HepG2 (cell line): ENCODE results near the gene EPHA3. TPM values are rescaled to one million over a fixed set of nuclear protein-coding genes. Genes with fewer than 3 reads are reported as not detected.

Source experiments
- ATAC-seq: fragments of 200-7000 bp; cut with Tn5 transposase; 3 replicates; pipeline ENCODE4 v1.9.1; 2020; ENCODE audit warnings: mild to moderate bottlenecking, moderate library complexity
- BruUV-seq: library from RNA; stranded (reverse); fragments of 400-500 nt; replicated peaks from 2 replicates; lab custom pipeline; 2021; lab: Mats Ljungman, UMichigan
- CTCF ChIA-PET: fragments of 300-600 bp; formaldehyde crosslinking; extraction: SDS; loops from one replicate; lab custom pipeline; 2021; ENCODE audit warnings: low total read pairs, inconsistent platforms, low intra/inter-chr PET ratio; lab: Yijun Ruan, JAX
- POLR2A ChIA-PET: fragments of 350-600 bp; sonication (Branson Sonifier 250); formaldehyde crosslinking; loops from one replicate; lab custom pipeline; 2020; ENCODE audit warnings: antibody characterized with exemption, inconsistent platforms; lab: Yijun Ruan, JAX
- DNase-seq: peaks from one replicate; pipeline ENCODE4 v3.0.0-alpha.2; 2015; ENCODE audit warnings: low spot score
- FAIRE-seq: peaks from 3 replicates; lab custom pipeline; 2011; peaks lifted over from hg19 to GRCh38; lab: Jason Lieb, UNC
- H2AFZ ChIP-seq: one replicate; pipeline ENCODE4 v1.6.1; 2011; ENCODE audit warnings: low read length, inconsistent platforms
- H3K27ac ChIP-seq: fragments of 300-600 bp; 3 replicates; pipeline ENCODE4 v1.8.0; 2011; ENCODE audit warnings: mixed run types, mild to moderate bottlenecking, mixed read lengths, low read length, inconsistent platforms; ENCODE audit not compliant: insufficient read depth; ENCODE audit errors: extremely low read length
- H3K27me3 ChIP-seq, 2 experiments: fragments of 200-600 bp in 1 of 2; 2 replicates in 1 of 2; 3 replicates in 1 of 2; pipeline versions ENCODE4 v1.6.0 to v1.8.0; 2011; ENCODE audit warnings: low read length in 2 of 2, mild to moderate bottlenecking in 2 of 2, moderate library complexity in 2 of 2, inconsistent platforms in 1 of 2; ENCODE audit not compliant: insufficient read depth in 2 of 2, control insufficient read depth in 1 of 2
- H3K36me3 ChIP-seq, 2 experiments: fragments of 200-600 bp in 1 of 2; replicated peaks in 1 of 2; 2 replicates in 1 of 2; 3 replicates in 1 of 2; pipeline versions ENCODE4 v1.5.1 to v1.8.0; 2011; ENCODE audit warnings: low read length in 2 of 2, inconsistent platforms in 1 of 2; ENCODE audit not compliant: insufficient read depth in 2 of 2, control insufficient read depth in 1 of 2
- H3K4me1 ChIP-seq: 2 replicates; pipeline ENCODE4 v1.5.1; 2012; ENCODE audit warnings: low read length, inconsistent platforms; ENCODE audit not compliant: insufficient read depth
- H3K4me2 ChIP-seq: 2 replicates; pipeline ENCODE4 v1.6.0; 2011; ENCODE audit warnings: low read depth, low read length, inconsistent platforms
- H3K4me3 ChIP-seq, 3 experiments: fragments of 200-600 bp in 1 of 3; sonication (generic), shearing (Covaris generic) in 1 of 3; replicated peaks in 1 of 3; 2 replicates each; pipeline ENCODE4 v1.5.1; 2011 to 2016; ENCODE audit warnings: low read length in 3 of 3, inconsistent platforms in 2 of 3, low read depth in 2 of 3, mild to moderate bottlenecking in 2 of 3, control low read depth in 1 of 3, mixed read lengths in 1 of 3; ENCODE audit not compliant: insufficient read depth in 1 of 3
- H3K79me2 ChIP-seq: one replicate; pipeline ENCODE4 v1.6.1; 2011; ENCODE audit warnings: low read length, inconsistent platforms; ENCODE audit not compliant: insufficient read depth
- H3K9ac ChIP-seq: 2 replicates; pipeline ENCODE4 v1.6.0; 2011; ENCODE audit warnings: mild to moderate bottlenecking, low read depth, low read length, inconsistent platforms; ENCODE audit not compliant: insufficient read depth
- H3K9me3 ChIP-seq: 2 replicates; pipeline ENCODE4 v1.5.1; 2012; ENCODE audit warnings: mild to moderate bottlenecking, low read length
- H4K20me1 ChIP-seq: 2 replicates; pipeline ENCODE4 v1.6.0; 2011; ENCODE audit warnings: inconsistent platforms, mild to moderate bottlenecking, low read length, moderate library complexity; ENCODE audit not compliant: insufficient read depth
- CBX5 ChIP-seq: sonication (generic); formaldehyde crosslinking; IDR thresholded peaks from 2 replicates; pipeline ENCODE4 v1.4.0; 2020; ENCODE audit warnings: missing genetic modification reagents, borderline replicate concordance
- HNRNPLL ChIP-seq: fragments of 200-400 bp; formaldehyde crosslinking; IDR thresholded peaks from 2 replicates; pipeline ENCODE4 v1.6.1; 2017; ENCODE audit warnings: mild to moderate bottlenecking, low read depth, low read length; ENCODE audit not compliant: poor library complexity, severe bottlenecking
- MAFF ChIP-seq: IDR thresholded peaks from 2 replicates; pipeline ENCODE4 v1.6.1; 2011; ENCODE audit warnings: low read depth, low read length, improper control_type of control experiment
- MAFK ChIP-seq, 2 experiments: IDR thresholded peaks in 1 of 2; conservative IDR thresholded peaks in 1 of 2; 2 replicates each; pipeline ENCODE4 v1.6.1; 2011; ENCODE audit warnings: improper control_type of control experiment in 2 of 2, low read length in 2 of 2
- SMC3 ChIP-seq: IDR thresholded peaks from 2 replicates; pipeline ENCODE4 v1.6.1; 2011; ENCODE audit warnings: low read length, improper control_type of control experiment
- ZNF501 ChIP-seq: sonication (generic); formaldehyde crosslinking; IDR thresholded peaks from 2 replicates; pipeline ENCODE4 v1.5.1; 2020; ENCODE audit warnings: mild to moderate bottlenecking, moderate library complexity, missing genetic modification reagents
- ZNF577 ChIP-seq: sonication (generic); formaldehyde crosslinking; IDR thresholded peaks from 2 replicates; pipeline ENCODE4 v1.4.0; 2020; ENCODE audit warnings: mild to moderate bottlenecking, low read depth, missing genetic modification reagents, borderline replicate concordance
- ZNF792 ChIP-seq: IDR thresholded peaks from 2 replicates; pipeline ENCODE4 v1.6.1; 2016
- WGBS: methylation state at CpG from one replicate; pipeline ENCODE4 v1.1.6; 2017; ENCODE audit warnings: low lambda C conversion rate; 5-methylcytosine and 5-hydroxymethylcytosine counted together
- in situ Hi-C: cut with HindIII; loops from 2 replicates; pipeline ENCODE4 v1.10.0; 2017; ENCODE audit warnings: low pct_unique_long_range_greater_than_20kb; ENCODE audit not compliant: extremely low pct_ligation_motif_present
- intact Hi-C: fragments of 100-400 bp; cut with micrococcal nuclease; formaldehyde crosslinking; loops from one replicate; pipeline ENCODE4 v1.10.0; 2022; ENCODE audit not compliant: unreplicated experiment
- polyA plus RNA-seq, 8 experiments: library from polyadenylated mRNA; depleted of rRNA in 3 of 8; stranded (reverse) in 7 of 8; unstranded in 1 of 8; fragments of >200 nt; fragmentation: Illumina TruSeq in 4 of 8; extraction: Trizol in 4 of 8; gene quantifications; 2 replicates each; pipeline versions ENCODE4 v1.2.1 to v1.2.3, GENCODE V29; 2011 to 2016; ENCODE audit warnings: low read depth in 4 of 8, missing spikeins in 1 of 8, mixed read lengths in 1 of 8; ENCODE audit not compliant: insufficient read depth in 1 of 8
- total RNA-seq, 5 experiments: library from RNA; depleted of rRNA; stranded (reverse); fragments of >200 nt; fragmentation: Illumina TruSeq; extraction: Trizol; gene quantifications; 2 replicates each; pipeline ENCODE4 v1.2.3, GENCODE V29; 2016; ENCODE audit warnings: low read depth in 1 of 5

Gene EPHA3
- total and polyA plus RNA-seq, 2 of the 13 experiments (the other 11 are each of a cell fraction or from before 2014, with no cell fraction given), result 0.01 TPM; not detected in 1

GRCh38 chr3:89164774-89165173 lies 57.4 kb downstream of the EPHA3 start:
- no peak for ATAC-seq
- no peak for TF ChIP-seq SMC3
- peak; percentile 70 to 93 for TF ChIP-seq MAFK (conservative IDR thresholded peaks at IDR 0.05 in 1 of 2, IDR thresholded peaks at IDR 0.05 in 1 of 2; ENCODE audit: low read length in 2 of 2)
- TF ChIP-seq ZNF501 (CRISPR knock-in tag), result no peak
- peak; percentile 84 for TF ChIP-seq MAFF
- no peak for TF ChIP-seq ZNF792 (CRISPR knock-in tag)
- TF ChIP-seq, all 625 proteins: peak for 2
- CTCF ChIA-PET, result no interaction called here
- in situ Hi-C loops (no loop called here), intact Hi-C loops (no loop called here)
- no peaks in the 10 kb centered on the region for H3K79me2 ChIP-seq
- H3K4me3 ChIP-seq, result no peak overlapping the region
- DNase-seq (no peak), FAIRE-seq (no peak)
- H4K20me1 ChIP-seq, result no peaks in the 10 kb centered on the region
- POLR2A ChIA-PET, result no interaction called here
- no peak overlapping the region for H3K9ac ChIP-seq
- no peaks in the 10 kb centered on the region for H3K9me3 ChIP-seq
- no peaks in the 10 kb centered on the region for H3K36me3 ChIP-seq
- BruUV-seq, result no TSS peak
- H3K4me1 ChIP-seq, result no peaks in the 10 kb centered on the region
- H3K27me3 ChIP-seq, result no peaks in the 10 kb centered on the region
- H2AFZ ChIP-seq, result no peak overlapping the region
- H3K4me2 ChIP-seq, result no peak overlapping the region
- H3K27ac ChIP-seq, result no peak overlapping the region

DNA sequence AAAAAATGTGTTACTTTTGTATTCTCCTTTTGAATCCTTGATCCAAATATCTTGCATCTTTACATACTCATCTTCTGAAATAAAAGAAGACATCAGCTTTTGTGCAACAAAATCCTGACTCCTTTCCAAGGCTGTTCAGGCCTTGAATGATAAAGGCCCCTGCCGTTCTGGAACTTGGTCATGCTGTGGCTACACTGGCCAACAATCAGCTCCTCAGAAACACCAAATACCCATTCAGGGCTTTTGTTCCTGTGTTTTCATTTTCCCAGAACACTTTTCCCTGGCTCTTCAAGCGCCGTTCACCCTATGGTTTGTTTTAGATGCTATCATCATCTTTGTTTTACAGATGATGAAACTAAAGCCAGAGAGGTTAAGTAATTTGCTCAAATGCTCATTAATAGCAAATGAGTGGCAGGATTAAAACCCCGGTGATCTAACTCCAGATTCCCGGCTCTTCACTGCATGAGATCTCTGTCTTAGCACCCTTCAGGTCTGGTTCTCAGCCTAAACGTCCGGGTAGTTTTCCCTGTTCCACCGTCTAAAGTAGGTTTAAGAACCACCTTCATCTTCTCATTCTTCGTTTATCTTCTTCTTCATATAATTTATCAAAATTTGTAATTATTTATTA lies 58.3 kb downstream of the EPHA3 start:
- CTCF ChIA-PET, result no interaction called here

More for the DNA sequence above, 58.3 kb downstream of the EPHA3 start:
- no peaks in the 10 kb centered on the region for H4K20me1 ChIP-seq
- H3K4me2 ChIP-seq, result no peak overlapping the region
- no peaks in the 10 kb centered on the region for H3K79me2 ChIP-seq
- intact Hi-C loops, result no loop called here
- in situ Hi-C loops, result no loop called here
- TF ChIP-seq HNRNPLL (no peak), ZNF577 (CRISPR knock-in tag) (no peak), CBX5 (CRISPR knock-in tag) (no peak)
- 3% methylated on average over 9 of the region's 9 CpGs for WGBS
- ATAC-seq, result no peak
- no peaks in the 10 kb centered on the region for H3K36me3 ChIP-seq
- no peak overlapping the region for H3K27ac ChIP-seq
- H2AFZ ChIP-seq, result no peak overlapping the region
- no peak for FAIRE-seq
- H3K9ac ChIP-seq, result no peak overlapping the region
- H3K9me3 ChIP-seq, result no peaks in the 10 kb centered on the region
- POLR2A ChIA-PET, result no interaction called here
- BruUV-seq, result no TSS peak
- H3K4me1 ChIP-seq, result no peaks in the 10 kb centered on the region
- no peaks in the 10 kb centered on the region for H3K27me3 ChIP-seq
- no peak overlapping the region for H3K4me3 ChIP-seq
- DNase-seq, result no peak
